ENCODE data around the gene AHCTF1.

DNA sequence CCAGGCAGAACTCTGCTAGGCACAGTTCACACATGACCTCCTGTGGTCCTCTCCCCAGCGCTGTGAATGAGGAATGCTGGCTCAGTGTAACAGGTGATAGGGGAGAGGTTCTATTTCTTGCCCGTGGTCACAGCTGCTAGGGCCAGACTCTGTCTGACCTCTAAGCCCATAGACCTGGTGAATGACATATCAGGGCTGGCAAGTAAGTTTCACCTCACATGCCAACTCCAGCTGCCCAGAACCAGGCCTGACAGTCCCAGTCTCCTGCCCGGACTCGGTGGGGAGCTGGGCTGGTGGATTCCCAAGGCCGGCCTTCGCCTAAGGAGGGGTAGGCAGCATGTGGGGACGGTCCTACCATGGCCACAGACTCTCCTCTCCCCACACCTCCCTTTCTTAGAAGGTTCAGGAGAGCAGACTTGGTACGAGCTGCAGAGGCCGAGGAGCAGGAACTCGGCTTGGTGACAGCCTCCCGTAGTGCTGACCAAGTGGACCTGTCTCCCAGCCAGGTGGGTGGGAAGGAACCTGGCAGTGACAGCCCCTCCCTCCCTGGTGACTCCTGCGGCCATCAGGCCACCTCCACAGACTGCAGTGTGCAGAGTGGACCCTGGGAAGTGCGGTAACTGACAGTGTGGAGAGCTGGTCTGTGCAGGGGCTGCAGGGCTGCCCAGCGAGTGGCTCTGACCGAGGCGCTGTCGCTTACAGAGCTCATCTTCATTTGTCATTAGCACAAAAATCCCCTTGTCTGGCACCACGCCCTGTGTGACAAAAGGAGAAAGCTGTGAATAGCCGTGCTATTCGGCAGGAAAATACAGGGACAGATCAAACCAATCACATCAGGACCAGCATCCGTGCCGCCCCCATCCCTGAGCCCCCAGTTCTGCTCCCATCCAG, 132.9 kb downstream of the AHCTF1 start:
- TF ChIP-seq POLR2AphosphoS5 (IDR thresholded peaks at IDR 0.05) (no peak), EP300 (IDR thresholded peaks at IDR 0.05) (no peak), POLR2A (IDR thresholded peaks at IDR 0.05) (no peak)
